ENCODE data around the gene DOC2A. TPM values are rescaled to one million over a fixed set of nuclear protein-coding genes. Genes with fewer than 3 reads are reported as not detected.
"Not testable (repeated sequence)": the region's sequence is repeated elsewhere in the genome, so short reads cannot be mapped to it uniquely, and the experiment has no call there.

Gene DOC2A
- total RNA-seq, 1 experiment from 2014 or later, result not detected

DNA sequence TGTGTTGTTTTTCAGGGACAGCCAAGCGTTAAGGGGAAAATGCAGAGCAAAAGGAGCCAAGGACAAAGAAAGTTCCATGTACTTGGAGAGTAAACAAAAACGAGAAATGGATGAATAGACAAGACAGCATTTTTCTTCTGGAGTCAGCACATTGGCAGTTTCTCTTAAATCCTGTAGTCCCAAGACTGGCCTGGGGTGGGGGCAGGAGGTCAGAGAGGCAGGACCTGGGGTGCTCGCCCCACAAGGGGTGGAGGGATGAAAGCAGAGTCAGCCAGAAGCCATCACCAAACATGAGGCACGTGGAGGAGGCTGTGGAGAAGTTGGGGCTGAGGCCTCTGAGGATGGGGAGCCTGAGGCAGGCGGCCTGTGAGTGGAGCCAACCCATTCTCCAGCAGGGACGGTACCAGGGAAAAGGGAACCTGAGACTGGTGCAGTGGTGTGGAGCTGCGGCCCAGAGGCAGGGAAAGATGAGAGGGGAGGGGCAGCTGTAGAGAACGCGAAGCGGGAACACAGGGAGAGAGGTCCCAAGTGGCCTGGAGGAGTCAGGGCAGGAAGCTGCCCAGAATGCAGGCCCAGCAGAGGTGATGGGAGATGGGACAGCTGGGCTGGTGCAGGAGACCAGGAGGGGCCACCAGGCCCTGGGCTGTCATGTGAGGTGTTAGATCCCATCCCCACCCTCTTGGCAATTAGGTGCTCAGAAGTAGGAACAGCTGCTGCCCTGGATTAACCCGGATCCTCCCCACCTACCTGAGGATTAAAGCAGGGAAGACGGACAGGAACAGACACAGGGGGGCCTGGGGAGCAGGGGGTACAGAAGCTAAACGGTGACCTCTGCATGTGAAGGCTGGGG is 17.0 kb upstream of the DOC2A start:
- DNase-seq (ENCODE audit: low read depth), result no peak

DNA sequence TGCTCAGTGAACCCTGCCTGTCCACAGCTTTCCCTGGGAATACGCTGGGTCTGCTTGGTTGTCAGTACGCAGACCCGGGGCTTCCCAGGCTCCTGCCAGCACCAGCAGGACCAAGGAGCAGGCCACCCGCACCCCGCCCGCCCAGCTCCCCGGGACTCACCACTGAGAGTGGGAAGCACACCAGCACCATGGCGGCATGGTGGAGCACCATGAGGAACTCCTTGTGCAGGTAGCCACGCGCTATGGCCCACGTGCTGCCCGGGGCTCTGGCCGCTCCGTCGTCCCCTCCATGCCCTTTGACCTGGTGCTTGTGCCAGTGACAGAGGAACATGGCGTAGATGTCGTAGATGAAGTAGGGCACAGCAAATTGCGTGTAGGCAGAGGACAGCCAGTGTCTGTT is 15.6 kb upstream of the DOC2A start:
- no peak for DNase-seq (ENCODE audit: low read depth)

DNA sequence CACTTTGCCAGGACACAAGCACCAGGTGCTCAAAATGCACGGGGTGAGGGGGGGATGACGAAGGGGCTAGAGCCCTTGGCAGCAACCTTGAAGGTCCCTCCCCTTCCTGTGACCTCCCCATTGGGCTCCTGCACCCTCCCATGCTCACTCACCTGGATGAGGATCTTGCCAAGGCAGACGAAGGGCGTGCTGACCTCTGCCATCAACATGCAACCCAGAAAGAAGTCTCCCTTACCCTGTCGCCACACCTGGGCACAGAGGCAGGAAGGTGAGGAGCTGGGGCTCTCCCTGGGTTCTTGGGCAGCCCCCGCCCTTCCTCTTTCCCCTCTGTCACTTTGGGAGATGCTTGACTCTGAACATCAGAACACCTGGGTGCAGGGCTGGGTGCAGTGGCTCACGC is 14.7 kb upstream of the DOC2A start:
- no peak for DNase-seq (ENCODE audit: low read depth)

DNA sequence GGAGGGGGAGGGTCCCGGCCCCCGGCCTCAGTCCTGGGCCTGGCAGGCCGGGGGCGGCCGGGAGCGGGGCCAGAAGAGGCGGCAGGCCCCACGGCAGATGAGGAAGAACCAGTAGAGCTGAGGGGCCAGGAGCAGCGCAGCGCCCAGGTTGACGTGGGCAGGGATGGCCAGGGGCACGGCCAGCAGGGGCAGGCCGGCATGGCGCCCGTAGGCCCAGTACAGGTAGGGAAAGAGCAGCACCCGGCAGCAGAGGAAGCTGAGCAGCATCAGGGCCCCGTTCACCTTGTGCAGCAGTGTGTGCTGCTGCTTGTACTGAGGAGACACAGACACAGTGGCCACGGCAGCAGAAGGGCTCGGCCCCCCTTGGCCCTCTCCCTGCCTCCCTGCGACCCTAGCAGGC is 14.3 kb upstream of the DOC2A start:
- no peak for DNase-seq (ENCODE audit: low read depth)

DNA sequence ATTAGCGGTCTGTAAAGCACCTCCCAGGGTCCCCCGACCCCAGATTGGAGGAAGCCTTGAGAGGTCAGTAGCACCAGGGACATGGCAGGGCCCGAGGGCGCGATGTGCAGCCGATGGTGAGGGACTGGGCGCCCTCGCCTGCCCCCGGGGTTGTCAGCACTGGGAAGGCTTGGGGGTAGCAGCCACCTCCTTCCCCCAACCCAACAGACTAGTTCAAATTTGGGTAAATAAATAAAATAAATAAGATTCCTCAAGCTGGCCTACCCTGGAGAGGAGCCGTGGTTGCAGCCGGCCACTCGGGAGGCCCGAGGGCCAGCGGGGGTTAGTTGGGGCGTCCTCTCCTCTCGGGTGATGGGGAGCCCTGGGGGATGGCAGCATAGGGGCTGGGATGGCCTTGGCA is 13.6 kb upstream of the DOC2A start:
- DNase-seq (ENCODE audit: low read depth), result no peak

DNA sequence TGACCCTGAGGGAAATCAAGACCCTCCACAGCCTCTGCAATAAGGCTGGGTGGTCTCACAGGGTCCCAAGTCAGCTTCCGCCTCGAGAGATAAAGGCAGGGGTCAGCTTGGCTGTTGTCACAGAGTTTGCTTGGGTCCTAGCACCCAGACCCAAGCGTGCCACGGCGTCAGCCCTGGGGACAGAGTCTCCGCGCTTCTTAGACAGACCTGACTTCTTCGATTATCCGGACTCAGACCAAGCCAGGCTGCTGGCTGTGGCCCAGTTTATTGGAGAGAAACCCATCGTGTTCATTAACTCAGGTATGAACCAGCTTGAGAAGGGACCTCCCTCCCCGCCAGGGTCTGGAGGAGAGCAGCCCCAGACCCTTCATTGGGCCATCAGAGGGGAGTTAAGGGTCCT is 12.8 kb upstream of the DOC2A start:
- DNase-seq (ENCODE audit: low read depth), result no peak

DNA sequence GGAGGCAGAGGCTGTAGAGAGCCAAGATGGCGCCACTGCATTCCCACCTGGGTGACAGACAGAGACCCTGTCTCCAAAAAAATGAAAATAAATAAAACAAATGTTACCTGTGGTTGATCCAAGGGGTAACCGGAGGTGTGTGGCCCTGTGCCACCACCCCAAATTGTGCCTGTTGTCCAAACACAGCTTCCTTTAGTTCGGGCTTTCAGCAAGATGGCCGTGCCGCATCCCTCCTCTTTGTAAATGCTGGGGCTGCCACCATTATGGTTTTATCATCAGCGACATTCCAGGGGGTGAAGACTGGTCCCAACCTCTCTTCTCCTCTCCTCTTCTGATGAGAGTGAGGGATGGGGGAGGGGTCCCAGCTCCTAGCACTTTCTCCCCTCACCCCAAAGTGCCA is 12.1 kb upstream of the DOC2A start, which contains the start of gene C16orf92:
TSS of gene C16orf92 (plus strand) at position 312 of the 400 bp plus-strand sequence. CDS start 143 bp downstream, outside the sequence.
- no peak for DNase-seq (ENCODE audit: low read depth)

DNA sequence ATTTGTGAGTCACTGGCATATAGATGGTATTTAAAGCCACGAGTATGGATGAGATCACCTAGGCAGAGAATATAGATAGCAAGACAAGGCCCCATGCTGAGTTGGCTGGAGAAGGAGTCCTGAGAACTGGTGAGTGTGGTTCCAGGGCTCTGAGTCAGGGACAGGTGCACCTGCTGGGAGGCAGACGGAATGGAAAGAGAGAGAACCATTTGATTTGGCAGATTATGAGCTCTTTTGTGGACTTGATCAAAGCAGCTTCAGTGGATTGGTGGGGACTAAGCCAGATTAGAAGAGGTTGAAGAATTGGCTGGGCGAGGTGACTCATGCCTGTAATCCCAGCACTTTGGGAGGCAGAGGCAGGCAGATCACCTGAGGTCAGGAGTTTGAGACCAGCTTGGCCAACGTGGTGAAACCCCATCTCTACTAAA is 7.9 kb upstream of the DOC2A start:
- no peak for DNase-seq (ENCODE audit: low read depth)

DNA sequence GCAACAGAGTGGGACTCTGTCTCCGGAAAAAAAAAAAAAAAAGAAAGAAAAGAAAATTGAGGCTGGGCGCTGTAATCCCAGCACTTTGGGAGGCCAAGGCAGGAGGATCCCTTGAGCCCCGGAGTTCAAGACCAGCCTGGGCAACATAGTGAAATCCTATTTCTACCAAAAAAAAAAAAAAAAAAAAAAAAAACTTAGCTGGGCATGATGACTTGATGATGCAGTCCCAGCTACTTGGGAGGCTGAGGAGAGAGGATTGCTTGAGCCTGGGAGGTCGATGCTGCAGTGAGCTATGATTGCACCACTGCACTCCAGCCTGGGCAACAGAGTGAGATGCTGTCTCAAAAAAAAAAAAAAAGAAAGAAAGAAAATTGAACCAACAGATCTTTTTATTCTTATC is 7.1 kb upstream of the DOC2A start:
- not testable (repeated sequence) for DNase-seq (ENCODE audit: low read depth)

DNA sequence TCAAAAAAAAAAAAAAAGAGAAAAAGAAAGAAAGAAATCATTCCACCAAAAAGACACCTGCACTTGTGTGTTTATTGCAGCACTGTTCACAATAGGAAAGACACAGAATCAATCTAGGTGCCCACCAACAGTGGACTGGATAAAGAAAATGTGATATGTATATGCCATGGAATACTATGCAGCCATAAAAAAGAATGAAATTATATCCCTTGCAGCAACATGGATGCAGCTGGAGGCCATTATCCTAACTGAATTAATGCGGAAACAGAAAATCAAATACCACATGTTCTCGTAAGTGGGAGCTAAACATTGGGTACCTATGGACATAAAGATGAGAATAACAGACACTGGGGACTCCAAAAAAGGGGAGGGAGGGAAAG is 6.4 kb upstream of the DOC2A start:
- DNase-seq (ENCODE audit: low read depth), result no peak

DNA sequence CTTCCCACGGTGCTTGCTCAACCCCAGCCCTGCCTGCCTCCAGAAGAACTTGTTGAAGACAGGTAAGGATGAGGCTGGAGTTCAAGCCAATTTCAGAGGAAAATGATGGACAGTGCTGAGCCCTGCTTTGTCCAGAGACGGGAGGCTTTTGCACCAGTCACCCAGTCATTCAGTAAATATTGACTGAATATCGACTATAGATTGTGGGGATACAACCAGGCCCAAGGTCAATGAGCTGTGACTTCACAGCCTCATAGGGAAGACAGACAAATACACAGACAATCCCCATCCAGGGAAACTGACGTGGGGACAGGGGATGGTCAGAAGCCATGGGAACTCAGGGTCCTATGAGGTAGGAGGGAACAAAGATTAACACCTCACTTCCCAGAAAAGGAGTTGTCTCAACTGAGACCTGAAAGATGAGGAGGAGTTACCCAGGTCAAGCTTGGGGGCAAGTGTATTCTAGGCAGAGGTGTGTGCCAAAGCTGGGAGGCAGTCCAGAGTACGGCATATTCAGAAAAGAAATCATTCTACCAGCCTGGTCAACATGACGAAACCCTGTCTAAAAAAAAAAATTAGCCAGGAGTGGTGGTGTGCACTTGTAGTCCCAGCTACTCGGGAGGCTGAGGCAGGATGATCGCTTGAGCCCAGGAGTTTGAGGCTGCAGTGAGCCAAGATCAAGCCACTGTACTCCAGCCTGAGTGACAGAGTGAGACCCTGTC is 5.9 kb upstream of the DOC2A start:
- no peak for DNase-seq (ENCODE audit: low read depth)

DNA sequence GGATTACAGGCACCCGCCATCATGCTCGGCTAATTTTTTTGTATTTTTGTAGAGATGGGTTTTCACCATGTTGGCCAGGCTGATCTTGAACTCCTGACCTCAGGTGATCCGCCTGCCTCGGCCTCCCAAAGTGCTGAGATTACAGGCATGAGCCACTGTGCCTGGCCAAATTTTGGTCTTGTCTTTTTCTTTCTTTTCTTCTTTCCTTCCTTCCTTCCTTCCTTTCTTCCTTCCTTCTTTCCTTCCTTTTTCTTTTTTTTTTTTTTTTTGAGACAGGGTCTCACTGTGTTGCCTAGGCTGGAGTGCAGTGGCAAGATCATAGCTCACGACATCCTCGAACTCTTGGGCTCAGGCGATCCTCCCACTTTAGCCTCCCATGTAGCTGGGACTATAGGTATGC is 4.6 kb upstream of the DOC2A start:
- not testable (repeated sequence) for DNase-seq (ENCODE audit: low read depth)

DNA sequence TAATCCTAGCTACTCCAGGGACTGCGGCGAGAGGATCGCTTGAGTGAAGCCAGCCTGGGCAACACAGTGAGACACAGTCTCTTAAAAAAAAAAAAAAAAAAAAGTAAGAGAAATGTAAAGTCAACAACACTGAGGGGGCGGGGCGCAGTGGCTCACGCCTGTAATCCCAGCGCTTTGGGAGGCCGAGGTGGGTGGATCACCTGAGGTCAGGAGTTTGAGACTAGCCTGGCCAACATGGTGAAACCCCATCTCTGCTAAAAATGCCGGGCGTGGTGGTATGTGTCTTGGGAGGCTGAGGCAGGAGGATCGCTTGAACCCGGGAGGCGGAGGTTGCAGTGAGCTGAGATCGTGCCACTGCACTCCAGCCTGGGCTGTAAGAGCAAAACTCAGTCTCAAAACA is 1.8 kb upstream of the DOC2A start:
- not testable (repeated sequence) for DNase-seq (ENCODE audit: low read depth)

DNA sequence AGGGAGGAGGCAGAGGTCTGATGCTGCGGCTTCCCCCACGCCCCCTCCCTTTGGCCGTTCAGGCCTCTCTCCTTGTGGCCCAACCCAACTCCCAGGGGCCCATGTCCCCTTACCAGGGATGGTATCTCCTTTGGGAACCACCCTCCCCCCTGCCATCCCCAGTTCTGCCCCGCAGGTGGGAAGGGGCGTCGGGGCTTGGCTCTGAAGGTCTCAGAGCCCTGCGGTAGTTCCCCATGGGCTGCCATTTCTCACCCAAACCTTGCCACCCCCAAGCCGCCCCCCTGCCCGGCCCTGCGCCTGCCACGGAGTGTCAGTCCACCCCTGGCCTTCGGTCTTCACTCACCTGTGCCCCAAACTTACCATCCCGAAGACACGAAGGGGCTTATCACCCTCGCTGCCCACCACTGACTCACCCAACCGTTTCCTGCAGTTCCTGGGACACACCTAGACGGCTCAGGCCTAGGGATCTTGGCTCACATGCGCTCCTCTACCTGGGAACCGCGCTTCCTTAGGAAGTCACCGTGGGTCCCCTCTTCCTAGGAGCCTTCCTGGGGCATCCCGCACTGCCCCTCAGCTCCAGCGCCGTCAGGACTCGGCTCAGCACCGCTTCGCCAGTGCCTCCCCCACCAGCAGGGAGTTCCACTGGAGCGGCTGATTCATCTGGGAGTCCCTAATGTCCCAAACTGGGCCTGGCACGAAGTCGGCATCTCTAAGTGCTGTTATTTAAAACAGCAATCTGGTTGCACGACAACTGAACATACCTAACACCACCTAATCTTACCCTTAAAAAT is 1.1 kb upstream of the DOC2A start:
- DNase-seq (ENCODE audit: low read depth), result no peak

DNA sequence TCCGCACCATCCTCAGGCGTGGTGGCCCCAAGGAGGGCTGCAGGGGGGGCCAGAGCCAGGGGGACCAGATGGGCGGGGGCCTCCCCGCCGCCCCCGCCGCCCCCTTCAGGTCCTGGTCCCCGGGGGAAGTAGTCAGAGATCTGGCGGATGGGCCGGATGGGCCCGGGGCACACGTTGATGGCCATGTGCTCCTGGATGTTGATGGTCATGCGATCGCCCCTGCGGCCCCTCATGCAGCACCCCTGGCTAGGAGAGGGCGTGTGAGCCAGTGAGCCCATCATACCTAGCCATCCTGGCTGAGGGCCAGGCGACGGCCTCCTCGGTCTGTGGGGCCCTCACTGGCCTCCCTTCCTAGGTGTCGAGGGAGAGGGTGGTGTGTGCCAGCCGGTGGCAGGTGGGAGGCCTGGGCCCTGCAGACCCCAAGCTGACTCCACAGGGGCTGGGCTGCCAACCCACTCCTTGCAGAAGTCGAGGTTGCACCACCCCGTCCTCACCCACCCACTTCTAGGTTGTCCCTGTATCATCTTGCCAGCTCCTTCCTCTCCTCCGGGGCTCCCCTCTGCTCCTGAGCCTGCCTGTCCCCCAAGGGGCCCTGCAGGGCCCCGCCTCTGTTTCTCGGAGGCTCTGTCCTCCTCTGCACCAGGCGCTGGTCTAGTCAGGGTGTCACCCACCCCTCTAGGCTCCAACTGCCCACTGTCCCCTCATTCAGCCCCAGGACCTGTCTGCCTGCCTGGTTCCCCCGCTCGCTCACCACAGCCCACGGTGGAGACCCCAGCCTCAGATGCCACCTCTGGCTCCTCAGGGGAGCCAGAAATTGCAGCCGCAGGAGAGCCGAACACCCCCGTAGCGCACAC is 610 bp downstream of the DOC2A start:
- DNase-seq (ENCODE audit: low read depth), result no peak

DNA sequence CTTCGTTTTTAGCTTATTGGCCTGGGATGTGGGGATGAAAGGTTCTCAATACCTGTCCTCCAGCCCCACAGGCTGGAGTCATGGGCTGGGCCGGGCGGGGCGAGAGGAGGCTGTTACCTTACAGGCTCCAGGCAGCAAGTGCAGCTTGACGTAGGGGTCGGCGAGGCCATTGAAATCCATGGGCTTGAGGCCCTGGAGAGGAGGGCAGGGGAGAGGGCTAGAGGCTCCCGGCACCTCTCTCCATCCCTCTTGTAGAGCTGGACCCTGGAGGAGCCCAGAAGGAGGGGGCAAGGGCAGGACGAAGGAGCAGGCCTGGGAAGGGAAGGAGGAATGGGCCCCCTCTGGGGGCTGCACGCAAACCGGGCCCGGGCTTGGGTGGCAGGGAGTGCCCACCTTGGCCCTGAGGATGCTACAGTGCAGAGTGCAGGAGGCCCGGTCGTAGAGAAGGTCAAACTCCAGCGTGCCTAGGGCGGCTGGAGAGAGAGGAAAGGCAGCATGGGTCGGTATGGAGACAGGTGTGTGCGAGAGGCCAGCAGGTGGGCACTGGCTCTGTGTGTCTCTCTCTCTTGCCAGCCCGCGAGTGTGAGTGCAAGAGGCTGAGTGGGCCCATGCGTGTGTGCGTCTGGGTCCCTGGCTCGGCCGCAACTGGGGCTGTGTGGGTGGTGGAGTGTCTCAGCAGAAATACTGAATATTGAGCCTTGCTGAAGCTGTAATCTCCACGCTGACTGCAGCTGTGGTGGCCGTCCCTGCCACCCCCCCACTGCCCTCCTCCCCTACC is 1.6 kb downstream of the DOC2A start:
- no peak for DNase-seq (ENCODE audit: low read depth)

DNA sequence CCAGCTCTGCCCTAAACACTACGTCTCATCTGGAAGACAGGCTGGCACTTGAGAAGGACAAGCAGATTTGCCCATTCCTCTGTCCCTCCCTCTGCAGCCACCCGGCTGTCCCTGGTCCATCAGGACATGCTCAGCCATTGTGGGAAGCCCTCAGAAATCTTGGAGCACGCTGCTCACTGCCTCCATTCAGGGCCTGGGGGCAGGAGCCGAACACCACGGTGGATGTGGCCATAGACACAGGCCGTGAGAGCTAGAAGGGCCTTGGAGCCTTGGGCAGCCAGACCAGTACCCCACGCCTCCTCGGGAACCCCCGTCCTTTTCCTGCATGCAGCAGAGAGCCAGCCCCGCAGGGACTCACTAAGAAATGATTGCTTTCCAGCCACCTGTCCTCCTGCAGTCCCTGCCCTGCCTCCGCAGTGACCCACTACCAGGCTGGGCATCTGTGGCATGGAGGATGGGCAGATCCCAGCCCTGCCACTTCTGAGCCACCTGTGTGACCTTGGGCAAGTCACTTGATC is 3.4 kb downstream of the DOC2A start:
- DNase-seq (ENCODE audit: low read depth), result no peak

DNA sequence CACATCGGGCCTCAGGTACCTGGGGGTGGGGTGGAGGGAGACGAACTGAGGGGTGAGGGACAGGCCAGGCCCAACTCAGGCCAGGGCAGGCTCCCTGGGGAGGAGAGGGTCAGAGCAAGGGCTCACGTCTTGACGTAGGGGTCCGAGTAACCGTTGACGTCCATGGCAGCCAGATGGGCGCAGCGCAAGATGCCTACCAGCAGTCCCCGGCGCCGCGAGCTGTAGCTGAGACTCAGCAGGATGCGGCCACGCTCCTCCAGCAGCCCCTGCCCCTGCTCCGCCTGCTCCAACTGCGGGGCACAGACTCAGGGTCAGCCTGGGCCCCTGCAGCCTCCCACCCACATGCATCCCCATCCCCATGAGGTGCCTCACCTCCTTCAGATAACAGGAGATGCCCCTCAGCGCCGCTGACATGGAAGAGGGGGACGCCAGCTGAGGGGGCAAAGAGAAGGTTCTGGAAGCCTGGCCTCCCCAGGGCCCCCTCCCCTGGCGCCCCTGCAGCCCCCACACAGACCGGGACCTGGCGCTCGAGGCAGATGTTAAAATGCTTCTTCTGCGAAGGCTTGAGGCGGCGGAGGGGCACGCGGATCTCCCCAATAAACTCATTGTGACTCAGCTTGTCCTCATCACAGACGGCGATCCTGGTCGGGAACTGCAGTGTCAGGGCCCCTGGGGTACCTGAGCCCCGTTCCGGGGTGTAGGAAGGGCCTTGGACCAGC is 4.0 kb downstream of the DOC2A start:
- DNase-seq (ENCODE audit: low read depth), result no peak

DNA sequence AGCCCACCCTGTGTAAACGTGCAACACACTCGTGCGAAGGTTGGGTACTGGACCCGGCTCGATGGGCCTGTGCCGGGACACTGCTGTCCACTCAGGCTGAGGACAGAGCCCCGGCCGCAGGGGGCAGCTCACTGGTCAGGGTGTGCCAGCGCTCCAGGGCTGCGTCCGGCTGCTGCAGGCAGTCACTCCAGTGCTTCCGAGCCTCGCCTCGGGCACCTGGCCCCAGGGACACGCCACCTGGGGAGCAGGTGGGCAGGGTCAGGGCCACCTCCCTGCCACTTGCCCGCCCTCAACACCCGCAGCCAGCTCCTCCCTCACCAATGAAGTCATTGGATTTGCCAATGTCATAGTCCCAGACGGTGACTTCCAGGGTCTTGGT is 4.7 kb downstream of the DOC2A start:
- DNase-seq (ENCODE audit: low read depth), result no peak

Data from RPMI7951 (cell line).